ENCODE measurements around the gene CSNK1G2.
"Not testable (repeated sequence)": the region's sequence is repeated elsewhere in the genome, so short reads cannot be mapped to it uniquely, and the experiment has no call there.

The CSNK1G2 gene

DNA sequence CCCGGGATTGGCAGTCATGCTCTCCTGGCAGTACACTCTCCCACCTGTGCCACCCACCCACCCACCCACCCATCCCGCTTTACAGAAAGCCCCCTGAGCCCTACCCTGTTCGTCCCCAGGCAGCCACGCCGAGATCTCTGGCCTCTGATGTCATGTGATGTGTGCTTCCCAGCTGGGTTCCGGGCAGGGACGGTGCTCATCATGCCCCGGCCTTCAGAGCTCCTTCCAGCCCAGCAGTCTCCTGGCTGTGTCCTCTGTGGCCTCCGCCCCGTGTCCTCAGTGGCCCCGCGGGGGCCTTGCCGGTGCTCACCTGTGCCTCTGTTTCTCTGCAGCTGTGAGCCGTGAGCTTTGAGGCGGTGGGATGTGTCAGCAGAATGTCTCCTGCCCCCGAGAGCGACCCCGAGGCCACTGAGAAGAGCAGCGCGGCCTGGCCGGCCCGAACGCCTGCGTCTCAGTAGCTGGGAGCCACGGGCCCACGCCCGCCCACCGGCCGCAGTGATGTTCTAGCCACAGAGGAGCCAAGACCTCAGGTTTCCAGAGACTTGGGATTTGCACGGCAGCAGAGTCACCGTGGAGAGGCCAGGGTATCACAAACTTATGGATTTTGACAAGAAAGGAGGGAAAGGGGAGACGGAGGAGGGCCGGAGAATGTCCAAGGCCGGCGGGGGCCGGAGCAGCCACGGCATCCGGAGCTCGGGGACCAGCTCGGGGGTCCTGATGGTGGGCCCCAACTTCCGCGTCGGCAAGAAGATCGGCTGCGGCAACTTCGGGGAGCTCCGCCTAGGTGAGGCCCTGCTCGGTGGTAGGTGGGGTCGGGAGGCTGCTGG is 28.4 kb downstream of the CSNK1G2 start:
- DNase-seq = no peak

DNA sequence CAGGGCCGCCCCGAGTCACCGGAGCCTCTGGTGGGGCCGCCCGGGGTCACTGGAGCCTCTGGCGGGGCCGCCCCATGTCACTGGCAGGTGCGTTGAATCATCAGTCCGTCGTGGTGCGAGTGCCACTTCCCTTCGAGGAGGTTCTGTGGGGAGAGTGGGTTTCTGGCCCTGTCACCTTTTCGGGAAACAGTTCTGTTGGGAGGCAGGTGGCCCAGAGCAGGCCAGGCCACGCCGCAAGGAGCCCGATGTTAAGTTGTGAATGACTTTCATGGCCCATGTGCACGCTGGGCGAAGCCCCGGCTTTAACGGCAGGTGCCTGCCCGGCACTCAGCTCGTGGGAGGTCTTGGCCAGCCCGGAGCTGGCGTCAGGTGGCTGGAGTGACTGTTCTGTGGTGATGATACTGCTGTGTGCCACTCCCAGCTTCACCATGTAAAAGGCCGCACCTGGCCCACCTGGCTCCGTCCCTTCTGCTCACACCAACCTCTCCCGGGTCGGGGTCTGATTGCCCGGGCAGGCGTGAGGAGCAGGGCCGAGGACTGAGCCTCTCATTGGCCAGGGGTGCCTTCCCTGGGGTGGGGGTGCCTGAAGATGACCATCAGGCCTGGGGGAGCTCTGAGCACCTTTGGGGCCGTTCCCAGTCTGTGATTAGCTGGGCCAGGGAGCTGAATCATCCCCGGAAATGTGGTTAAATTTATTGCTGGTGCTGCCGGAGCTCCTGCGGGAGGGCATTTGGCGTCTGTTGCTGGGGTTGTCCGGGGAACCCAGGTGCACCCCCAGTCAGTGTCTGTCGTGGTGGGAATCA is 29.2 kb downstream of the CSNK1G2 start:
- no peak for DNase-seq

DNA sequence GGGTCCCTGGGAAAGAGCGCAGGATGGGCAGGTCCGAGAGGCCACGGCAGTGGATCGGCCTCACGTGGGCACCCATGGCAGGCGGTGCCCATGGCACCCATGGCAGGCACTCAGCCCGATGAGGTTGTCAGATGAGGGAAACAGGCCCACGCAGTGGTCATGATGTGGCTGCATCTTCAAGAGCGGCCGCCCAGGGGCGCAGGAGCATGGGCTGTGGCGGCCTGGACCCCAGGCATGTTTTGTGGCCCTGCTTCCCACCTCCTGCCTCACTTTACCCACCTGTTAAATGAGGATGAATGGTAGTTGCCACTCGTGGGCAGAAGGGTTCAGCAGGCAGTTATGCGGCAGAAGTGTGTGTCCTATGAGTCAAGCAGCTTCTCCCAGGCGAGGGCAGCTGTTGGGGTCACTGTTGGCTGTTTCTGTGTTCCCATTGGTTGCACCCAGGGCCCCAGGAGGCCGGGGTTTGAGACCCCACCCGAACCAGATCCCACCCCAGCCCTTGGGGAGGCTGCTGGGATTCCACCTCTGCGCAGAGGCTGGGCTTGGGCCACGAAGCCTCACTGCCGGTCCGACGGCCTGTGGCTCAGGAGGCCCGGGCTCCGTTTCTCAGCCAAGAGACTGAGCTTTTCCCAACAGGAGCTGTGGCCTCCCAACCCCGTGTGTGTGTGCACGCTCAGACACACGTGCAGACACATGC is 30.0 kb downstream of the CSNK1G2 start:
- no peak for DNase-seq

DNA sequence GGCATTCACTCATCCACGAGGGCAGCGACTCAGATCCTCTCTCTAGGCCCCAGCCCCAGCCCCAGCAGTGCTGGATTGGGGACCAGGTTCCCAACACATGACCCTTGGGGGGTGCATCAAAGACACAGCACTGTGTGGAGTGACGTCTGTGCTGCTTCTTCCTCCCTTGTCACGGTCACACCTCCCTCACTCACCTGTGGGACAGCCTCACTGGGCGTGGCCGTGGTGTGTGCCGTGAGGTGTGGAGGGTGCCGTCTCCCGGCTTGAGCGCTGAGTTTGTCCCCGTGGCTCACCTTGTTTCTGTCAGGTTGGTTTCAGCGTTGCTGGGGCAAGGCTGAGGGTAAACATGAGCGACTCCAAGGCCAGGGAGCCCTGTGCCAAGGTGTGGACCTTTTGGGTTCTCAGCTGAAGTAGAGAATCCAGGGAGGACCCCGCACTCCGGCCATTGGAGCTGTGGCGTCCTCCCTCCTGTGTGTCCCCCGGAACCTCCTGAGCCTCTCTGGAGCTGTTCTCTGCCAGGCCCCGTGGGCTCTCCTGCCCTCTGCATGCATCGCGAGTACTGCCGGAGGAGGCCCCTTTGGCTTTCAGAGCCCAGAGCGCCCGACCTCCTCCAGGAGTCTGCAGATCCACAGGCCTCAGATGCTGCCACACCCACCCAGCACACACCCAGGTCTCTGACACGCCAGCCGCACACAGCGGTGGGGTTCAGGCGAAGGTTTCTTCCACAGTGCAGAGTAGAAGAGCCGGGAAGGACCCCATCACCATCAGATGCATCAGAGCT is 33.6 kb downstream of the CSNK1G2 start:
- no peak for DNase-seq

DNA sequence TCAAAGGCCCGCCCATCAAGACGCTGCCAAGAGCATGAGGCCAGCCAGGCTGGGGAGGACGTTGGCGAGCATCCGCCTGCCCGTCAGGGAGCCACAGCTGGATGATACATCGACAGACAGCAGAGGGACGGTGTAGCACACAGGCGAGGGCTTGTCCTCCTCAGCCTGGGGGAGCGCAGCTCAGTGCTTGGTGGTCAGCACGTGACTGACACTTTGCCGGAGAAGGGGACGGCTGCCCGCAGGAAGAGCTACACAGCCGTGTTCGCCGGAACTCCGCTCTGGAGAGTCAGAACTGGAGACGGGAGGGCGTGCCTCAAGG is 34.1 kb downstream of the CSNK1G2 start:
- no peak for DNase-seq

DNA sequence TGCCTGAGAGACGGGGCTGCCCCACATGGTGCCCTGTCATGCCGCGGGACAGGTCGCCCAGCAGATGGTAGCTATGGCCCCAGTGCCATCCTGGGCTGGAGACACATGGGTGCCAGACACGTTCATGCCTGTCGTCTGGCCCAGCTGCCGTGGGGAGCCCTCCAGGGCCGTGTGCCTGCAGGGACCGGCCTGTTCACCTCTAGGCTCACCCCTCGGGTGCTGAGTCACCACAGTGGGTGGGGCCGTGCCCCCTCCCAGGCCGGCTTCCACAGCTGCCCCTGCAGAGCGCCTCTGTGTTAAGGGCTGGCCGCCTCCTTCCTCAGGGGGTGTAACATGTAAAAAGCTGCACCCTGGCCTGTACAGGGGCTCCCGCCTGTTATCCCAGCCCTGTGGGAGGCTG is 36.1 kb downstream of the CSNK1G2 start:
- DNase-seq = no peak

DNA sequence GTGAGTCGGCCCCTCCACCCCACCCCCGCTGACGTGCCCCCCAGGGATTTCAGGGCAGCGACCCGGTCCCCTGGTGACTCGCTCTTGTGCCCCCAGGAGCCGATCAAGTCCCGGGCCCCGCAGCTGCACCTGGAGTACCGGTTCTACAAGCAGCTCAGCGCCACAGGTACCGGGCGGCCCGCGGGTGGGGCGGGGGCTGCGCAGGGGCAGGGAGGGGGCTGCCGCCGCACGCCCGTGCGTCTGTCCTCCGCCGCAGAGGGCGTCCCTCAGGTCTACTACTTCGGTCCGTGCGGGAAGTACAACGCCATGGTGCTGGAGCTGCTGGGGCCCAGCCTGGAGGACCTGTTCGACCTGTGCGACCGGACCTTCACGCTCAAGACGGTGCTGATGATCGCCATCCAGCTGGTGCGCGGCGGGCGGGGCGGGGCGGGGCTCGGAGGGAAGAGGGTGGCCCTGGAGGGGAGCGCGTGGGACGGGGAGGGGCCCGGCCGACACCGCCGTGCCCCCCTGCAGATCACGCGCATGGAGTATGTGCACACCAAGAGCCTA is 37.4 kb downstream of the CSNK1G2 start:
- DNase-seq = no peak

DNA sequence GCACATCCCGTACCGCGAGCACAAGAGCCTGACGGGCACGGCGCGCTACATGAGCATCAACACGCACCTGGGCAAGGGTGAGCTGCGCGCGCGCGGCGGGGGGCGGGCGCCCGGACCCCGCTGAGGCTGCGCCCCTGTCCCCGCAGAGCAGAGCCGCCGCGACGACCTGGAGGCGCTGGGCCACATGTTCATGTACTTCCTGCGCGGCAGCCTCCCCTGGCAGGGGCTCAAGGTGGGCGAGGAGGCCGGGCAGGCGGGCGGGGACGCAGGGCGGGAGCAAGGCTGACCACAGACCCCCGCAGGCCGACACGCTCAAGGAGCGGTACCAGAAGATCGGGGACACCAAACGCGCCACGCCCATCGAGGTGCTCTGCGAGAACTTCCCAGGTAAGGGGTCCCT is 38.0 kb downstream of the CSNK1G2 start:
- DNase-seq = no peak

DNA sequence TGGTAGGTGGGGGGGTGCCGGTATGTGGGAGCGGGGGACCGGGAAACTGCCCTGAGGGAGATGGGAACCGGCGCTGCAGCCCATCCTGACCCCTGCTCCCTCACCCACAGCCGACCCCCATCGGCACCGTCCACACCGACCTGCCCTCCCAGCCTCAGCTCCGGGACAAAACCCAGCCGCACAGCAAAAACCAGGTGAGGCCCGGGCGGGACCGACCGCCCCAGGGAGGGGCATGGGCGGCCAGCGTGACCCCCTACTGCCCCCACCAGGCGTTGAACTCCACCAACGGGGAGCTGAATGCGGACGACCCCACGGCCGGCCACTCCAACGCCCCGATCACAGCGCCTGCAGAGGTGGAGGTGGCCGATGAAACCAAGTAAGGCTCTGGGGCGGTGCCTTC is 38.7 kb downstream of the CSNK1G2 start:
- DNase-seq = no peak

DNA sequence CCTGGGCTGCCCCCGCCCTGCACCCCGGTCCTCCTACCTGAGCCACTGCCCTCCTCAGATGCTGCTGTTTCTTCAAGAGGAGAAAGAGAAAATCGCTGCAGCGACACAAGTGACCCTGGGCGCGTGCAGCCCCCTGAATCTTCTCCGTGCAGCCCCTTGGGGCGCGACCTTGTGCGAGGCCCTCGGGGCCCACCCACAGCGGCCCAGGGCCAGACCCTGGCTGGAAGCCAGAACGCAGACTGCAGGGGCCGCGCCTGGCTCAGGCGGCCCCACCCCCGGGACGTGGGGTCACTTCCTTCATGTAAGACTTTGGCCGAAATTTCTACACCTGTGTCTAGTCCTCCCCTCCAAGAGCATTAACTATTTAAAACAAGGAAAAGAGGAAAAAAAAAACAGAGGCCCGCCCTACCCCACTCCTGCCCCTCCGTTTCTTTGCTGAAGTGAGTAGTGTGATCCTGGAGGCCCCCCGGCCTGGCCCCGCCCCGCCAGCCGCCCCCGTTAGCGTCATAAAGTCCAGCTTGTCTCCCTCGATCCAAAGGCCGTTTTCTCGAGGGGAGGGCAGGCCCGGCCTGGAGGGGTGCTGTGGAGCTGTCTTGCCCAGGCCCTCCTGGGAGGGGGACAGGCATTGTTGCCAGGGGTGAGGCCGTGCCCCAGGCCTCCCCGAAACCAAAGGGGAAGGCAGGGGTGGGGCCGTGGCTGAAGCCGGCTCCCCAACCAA is 39.3 kb downstream of the CSNK1G2 start:
- no peak for DNase-seq

DNA sequence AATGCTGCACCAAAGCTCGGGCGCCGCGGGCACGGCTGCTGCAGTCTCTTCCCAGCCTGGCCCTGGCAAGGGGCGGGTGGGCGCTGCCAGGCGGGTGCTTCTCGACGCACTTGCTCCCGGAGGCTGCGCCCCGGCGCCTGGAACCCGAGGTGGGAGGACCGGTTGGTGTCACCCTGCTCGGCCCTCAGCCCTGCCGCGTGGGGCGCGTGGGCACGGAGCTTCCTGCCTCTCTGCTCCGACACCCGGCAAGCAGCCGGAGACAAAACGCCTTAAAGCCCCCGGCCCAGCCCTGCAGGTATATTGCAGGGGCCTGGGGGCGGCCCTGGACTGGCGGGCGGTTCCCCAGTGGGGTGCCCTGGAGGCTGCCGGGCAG is 39.8 kb downstream of the CSNK1G2 start:
- DNase-seq = no peak

DNA sequence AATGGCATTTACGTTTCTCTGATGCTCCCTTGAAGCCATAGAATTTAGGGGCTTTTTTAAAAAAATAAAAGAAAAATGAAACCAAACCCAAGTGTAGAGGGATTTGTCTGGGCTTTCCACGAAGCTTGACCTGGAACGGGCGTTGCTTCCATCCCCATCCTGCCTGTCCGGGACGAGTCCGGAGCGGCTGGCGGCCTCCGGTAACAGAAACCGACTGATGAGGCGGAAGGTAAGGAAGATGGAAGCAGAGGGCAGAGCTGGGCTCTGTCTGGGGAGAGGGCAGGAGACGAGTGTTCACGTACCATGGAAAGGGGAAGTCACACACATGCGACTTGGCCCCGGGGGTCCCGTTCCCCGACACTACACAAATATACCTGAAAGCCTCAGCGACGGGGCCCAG is 40.3 kb downstream of the CSNK1G2 start:
- DNase-seq = no peak

DNA sequence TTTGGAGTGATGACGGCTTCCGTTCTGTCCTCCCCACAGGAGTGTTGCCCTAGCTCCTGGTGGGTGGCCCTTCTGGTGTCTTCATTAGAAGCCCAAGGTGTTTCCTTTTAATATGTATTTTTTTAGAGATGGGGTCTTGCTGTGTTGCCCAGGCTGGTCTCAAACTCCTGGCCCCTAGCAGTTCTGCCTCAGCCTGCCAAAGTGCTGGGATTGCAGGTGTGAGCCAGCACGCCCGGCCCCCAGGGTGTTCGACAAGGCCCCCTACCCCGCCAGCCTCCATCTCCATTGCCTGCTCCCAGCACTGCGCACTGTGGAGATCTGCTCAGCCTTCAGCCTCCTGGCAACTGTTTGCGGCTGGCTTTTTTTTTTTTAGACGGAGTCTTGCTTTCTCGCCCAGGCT is 43.4 kb downstream of the CSNK1G2 start:
- DNase-seq = no peak

DNA sequence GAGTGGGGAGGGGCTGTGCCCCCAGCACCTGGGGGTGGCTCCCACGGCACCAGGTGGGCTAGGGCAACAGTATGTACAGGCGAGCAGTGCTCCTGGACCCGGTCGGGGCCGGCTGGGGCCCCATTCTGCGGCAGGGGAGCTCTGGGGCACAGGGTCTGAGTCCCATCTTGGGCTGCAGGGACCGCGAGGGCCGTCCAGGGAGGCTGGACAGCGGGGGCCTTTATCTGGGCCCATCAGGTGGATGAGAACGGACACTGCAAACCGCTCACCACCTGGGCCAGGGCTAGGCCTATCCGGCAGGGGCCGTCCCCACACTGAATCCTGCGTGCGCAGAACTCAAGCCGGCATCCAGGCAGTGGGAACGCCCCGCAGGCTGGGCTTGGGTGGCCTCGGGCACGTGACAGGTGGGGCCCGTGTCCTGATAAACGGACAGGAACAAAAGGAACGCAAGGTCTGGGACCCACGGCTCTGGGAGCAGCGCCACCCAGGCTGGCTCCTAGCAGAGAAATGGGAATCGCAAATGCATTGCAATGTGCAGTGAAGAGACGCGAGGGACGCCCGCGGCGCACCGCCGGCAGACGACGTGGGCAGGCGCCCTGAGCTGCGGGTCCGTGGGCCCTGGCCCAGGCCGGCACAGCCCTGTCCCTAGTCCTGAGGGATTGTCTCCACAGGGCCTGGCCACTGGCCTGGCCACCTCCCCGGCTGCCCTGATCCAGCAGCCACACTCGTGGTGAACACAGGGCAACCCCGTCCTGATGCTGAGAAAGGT is 44.8 kb downstream of the CSNK1G2 start:
- no peak for DNase-seq

DNA sequence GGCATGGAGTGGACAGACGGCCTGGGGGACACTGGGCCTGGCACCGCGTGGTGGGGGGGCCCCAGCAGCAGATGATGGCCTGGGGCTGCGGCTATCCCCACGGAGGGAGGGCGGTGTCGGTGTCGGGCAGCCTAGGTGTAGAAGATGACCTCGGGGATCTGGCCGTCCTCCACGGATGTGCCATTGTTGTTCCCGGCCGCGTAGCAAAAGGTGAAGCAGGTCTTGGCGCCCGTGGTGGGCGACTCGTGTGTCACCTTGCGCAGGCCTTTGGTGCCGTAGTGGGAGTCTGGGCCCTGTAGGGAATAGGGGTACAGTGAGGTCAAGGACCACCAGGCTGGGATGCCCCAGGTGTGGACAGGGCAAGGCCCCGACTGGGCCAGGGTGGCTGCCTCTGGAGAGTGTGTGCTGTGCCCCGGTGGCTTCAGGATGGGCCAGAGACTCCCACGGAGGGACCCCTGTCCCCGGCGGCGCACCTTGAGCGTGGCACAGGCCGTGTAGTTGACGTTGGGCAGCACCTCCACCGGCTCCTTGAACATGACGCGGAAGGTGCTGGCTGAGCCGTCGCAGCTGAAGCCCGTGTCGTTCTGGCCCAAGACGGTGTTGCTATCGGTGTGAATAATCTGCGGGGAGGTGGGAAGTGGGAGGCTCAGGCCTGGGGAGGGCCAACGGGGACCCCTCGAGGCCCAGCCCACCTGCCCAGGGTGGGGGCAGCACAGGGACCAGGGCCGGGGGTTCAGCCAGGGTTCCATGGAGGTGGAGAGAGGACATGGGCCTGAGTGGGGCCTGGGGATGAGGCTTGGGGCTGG is 45.6 kb downstream of the CSNK1G2 start:
- DNase-seq = no peak

DNA sequence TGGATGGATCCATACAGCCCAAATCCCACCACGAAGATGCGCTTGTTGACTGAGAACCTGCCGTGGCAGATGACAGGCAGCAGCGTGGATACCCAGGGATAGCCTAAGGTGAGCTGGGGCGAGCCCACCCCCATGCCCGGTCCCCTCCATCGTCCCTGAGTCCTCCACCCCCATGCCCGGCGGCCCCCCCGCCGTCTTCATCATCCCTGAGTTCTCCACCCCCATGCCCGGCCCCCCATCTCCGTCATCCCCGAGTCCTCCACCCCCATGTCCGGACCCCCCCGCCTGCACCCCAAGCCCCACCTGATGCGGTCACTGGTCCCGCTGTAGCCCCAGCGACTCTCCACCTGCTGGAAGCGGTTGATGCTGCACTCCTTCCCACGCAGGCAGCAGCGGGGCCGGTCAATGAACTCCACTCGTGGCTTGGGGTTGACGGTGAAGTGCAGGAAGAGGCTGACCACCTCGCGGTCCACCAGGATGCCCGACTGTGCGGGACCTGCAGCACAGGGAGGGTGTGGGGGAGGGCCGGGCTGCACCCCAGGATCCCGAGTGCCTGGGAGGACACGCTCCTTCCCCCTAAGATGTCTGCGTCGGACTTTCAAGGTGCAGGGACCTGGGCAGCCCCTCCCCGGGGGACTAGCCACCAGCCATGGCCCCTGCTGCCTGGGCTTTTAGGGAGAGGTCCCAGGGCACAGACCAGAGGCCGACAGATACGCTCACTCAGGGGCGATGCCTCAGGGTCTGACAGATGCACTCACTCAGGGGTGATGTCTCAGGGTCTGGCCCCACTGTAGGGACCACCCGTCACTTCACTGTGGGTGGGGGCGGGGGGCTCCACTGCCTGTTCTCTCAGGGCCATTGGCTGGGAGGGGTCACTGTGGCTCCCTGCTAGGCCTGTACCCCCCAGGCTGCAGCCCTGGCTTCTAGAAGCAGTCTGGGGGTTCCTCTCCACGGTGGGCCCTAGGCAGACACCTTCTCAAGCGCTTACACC is 46.5 kb downstream of the CSNK1G2 start:
- no peak for DNase-seq

DNA sequence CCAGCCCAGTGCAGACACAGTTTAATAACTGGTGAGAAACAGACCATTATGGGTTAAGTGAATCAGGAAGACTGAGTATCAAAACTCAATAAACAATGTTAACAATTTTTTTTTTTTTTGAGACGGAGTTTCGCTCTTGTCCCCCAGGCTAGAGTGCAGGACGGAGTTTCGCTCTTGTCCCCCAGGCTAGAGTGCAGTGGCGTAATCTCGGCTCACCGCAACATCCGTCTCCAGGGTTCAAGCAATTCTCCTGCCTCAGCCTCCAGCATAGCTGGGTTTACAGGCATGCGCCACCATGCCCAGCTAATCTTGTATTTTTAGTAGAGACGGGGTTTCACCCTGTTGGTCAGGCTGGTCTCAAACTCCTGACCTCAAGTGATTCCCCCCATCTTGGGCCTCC is 47.5 kb downstream of the CSNK1G2 start:
- not testable (repeated sequence) for DNase-seq

DNA sequence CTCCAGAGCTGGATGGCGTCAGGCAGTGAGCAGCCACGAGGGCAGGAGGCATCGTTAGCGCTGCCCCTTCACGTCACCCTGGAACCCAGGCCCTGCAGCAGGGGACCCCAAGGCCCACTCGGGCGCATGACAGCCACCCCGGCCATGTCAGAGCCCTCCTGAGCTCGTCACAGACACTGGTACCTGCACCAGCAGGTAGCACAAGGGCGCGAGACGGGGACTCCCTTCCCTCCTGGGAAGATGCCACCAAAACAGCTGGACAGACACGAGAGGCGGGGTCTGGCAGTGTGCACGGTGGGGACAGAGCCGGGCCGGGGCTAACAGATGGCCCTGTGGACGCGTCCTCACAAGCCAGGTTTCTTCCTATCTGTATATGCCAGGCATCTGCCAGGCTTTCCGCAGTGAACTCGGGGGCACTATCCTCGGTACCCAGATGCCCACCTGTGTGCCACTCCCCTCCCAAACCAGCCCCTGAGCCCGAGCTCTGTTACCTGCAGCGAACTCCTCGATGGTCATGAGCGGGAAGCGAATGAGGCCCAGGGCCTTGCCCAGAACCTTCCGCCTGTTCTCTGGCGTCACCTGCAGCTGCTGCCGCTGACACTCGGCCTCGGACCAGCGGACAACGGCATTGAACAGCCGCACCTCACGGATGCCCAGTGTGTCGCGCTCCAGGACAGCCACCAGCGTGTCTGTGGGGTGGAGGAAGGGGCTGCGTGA is 48.7 kb downstream of the CSNK1G2 start:
- no peak for DNase-seq
